HCT116 (cell line): ENCODE data around the gene SH3TC2. TPM values are rescaled to one million over a fixed set of nuclear protein-coding genes. Genes with fewer than 3 reads are reported as not detected.

ENCODE experiments used
- ATAC-seq: fragments of 200-7000 bp; cut with Tn5 transposase; 2 replicates; pipeline ENCODE4 v1.9.1; 2020; ENCODE audit warnings: mild to moderate bottlenecking, moderate library complexity
- BruUV-seq: library from RNA; stranded (reverse); fragments of 400-500 nt; replicated peaks from 2 replicates; lab custom pipeline; 2021; lab: Mats Ljungman, UMichigan
- CTCF ChIA-PET: fragments of 300-600 bp; sonication (Branson Sonifier 250); formaldehyde crosslinking; loops from one replicate; lab custom pipeline; 2021; ENCODE audit warnings: antibody characterized with exemption; lab: Charles Lee
- POLR2A ChIA-PET: fragments of 300-600, 350-600 bp; sonication (Branson Sonifier 250); formaldehyde crosslinking; loops from one replicate; lab custom pipeline; 2021; ENCODE audit warnings: antibody characterized with exemption; lab: Charles Lee
- RAD21 ChIA-PET, 2 experiments: fragments of 300-600 bp; sonication (Branson Sonifier 250); formaldehyde crosslinking; loops; one replicate each; lab custom pipeline; 2023; ENCODE audit warnings: low total read pairs in 2 of 2; ENCODE audit not compliant: uncharacterized antibody in 2 of 2, unreplicated experiment in 2 of 2, low non-redundant PET in 1 of 2; lab: Charles Lee
- DNase-seq: peaks from one replicate; pipeline ENCODE4 v3.0.0-alpha.2; 2010; ENCODE audit warnings: low read depth, low spot score
- H2AFZ ChIP-seq: fragments of 200-600 bp; shearing (Covaris generic), sonication (generic); 2 replicates; pipeline ENCODE4 v1.6.1; 2017; ENCODE audit warnings: low read depth, mixed run types, mixed read lengths, antibody characterized with exemption, low read length; ENCODE audit not compliant: poor library complexity, severe bottlenecking
- H3K27ac ChIP-seq: 2 replicates; pipeline ENCODE4 v1.5.1; 2012; ENCODE audit warnings: low read depth, low read length
- H3K27me3 ChIP-seq: fragments of 200-600 bp; sonication (generic); 2 replicates; pipeline ENCODE4 v1.6.1; 2016; ENCODE audit warnings: mixed run types, low read length, mixed read lengths; ENCODE audit not compliant: insufficient read depth
- H3K36me3 ChIP-seq, 2 experiments: fragments of 200-500 bp in 1 of 2; fragments of 200-600 bp in 1 of 2; sonication (Bioruptor generic) in 1 of 2; sonication (generic) in 1 of 2; 2 replicates each; pipeline versions ENCODE4 v1.5.1 to v1.6.1; 2014 to 2016; ENCODE audit warnings: low read length in 2 of 2, inconsistent platforms in 1 of 2, mixed read lengths in 1 of 2, mixed run types in 1 of 2; ENCODE audit not compliant: insufficient read depth in 2 of 2, control insufficient read depth in 1 of 2
- H3K4me1 ChIP-seq, 2 experiments: fragments of 200-600 bp in 1 of 2; sonication (generic) in 1 of 2; 2 replicates each; pipeline versions ENCODE4 v1.5.1 to v1.6.1; 2012 to 2017; ENCODE audit warnings: low read length in 2 of 2, inconsistent platforms in 1 of 2, mild to moderate bottlenecking in 1 of 2, mixed read lengths in 1 of 2, mixed run types in 1 of 2, moderate library complexity in 1 of 2; ENCODE audit not compliant: insufficient read depth in 2 of 2, control insufficient read depth in 1 of 2
- H3K4me2 ChIP-seq: fragments of 200-600 bp; sonication (generic); 2 replicates; pipeline ENCODE4 v1.6.1; 2017; ENCODE audit warnings: mixed run types, low read length, mixed read lengths
- H3K4me3 ChIP-seq, 2 experiments: fragments of 200-600 bp in 1 of 2; sonication (generic) in 1 of 2; replicated peaks in 1 of 2; 2 replicates each; pipeline ENCODE4 v1.5.1; 2011 to 2016; ENCODE audit warnings: low read length in 2 of 2, control low read depth in 1 of 2, low read depth in 1 of 2, mild to moderate bottlenecking in 1 of 2, mixed read lengths in 1 of 2, mixed run types in 1 of 2
- H3K79me2 ChIP-seq: fragments of 200-600 bp; sonication (generic); 2 replicates; pipeline ENCODE4 v1.6.1; 2017; ENCODE audit warnings: mild to moderate bottlenecking, mixed run types, low read length, moderate library complexity, mixed read lengths; ENCODE audit not compliant: insufficient read depth
- H3K9ac ChIP-seq: fragments of 200-600 bp; sonication (generic); 2 replicates; pipeline ENCODE4 v1.6.1; 2016; ENCODE audit warnings: low read length, mixed read lengths
- H3K9me2 ChIP-seq: fragments of 200-600 bp; sonication (generic), shearing (Covaris generic); 2 replicates; pipeline ENCODE4 v1.6.1; 2017; ENCODE audit warnings: mixed run types, mild to moderate bottlenecking, moderate library complexity; ENCODE audit not compliant: insufficient read depth
- H3K9me3 ChIP-seq, 2 experiments: fragments of 200-500 bp in 1 of 2; fragments of 200-600 bp in 1 of 2; sonication (Bioruptor generic) in 1 of 2; sonication (generic) in 1 of 2; 2 replicates each; pipeline ENCODE4 v1.6.1; 2014 to 2017; ENCODE audit warnings: low read length in 2 of 2, mixed read lengths in 2 of 2, inconsistent platforms in 1 of 2, low read depth in 1 of 2, mild to moderate bottlenecking in 1 of 2, mixed run types in 1 of 2, moderate library complexity in 1 of 2; ENCODE audit not compliant: control insufficient read depth in 1 of 2, insufficient read depth in 1 of 2
- H4K20me1 ChIP-seq: fragments of 200-600 bp; sonication (generic), shearing (Covaris generic); 2 replicates; pipeline ENCODE4 v1.6.1; 2017; ENCODE audit warnings: mixed run types, mild to moderate bottlenecking, moderate library complexity; ENCODE audit not compliant: insufficient read depth
- ATF3 ChIP-seq: IDR thresholded peaks from 2 replicates; pipeline ENCODE4 v1.6.1; 2012
- CBX3 ChIP-seq: IDR thresholded peaks from 2 replicates; pipeline ENCODE4 v1.6.1; 2012; ENCODE audit warnings: low read depth
- CEBPB ChIP-seq: IDR thresholded peaks from 2 replicates; pipeline ENCODE4 v1.6.1; 2012; ENCODE audit warnings: low read depth
- EGR1 ChIP-seq: IDR thresholded peaks from 2 replicates; pipeline ENCODE4 v1.6.1; 2012; ENCODE audit warnings: low read depth
- EZH2 ChIP-seq: fragments of 200-600 bp; sonication (generic); IDR thresholded peaks from 2 replicates; pipeline ENCODE4 v1.6.1; 2017; ENCODE audit warnings: antibody characterized with exemption, mixed run types
- FOSL1 ChIP-seq: IDR thresholded peaks from 2 replicates; pipeline ENCODE4 v1.6.1; 2012; ENCODE audit warnings: low read depth
- JUND ChIP-seq: IDR thresholded peaks from 2 replicates; pipeline ENCODE4 v1.6.1; 2012
- POLR2A ChIP-seq: IDR thresholded peaks from 2 replicates; pipeline ENCODE4 v1.7.0; 2011; ENCODE audit warnings: borderline replicate concordance; ENCODE audit not compliant: insufficient read depth, insufficient read length; ENCODE audit errors: extremely low read depth
- POLR2AphosphoS5 ChIP-seq: IDR thresholded peaks from 2 replicates; pipeline ENCODE4 v1.6.1; 2011; ENCODE audit warnings: mild to moderate bottlenecking, low read depth, low read length, moderate library complexity
- REST ChIP-seq: IDR thresholded peaks from 2 replicates; pipeline ENCODE4 v1.6.1; 2012; ENCODE audit warnings: low read depth
- SRF ChIP-seq: IDR thresholded peaks from 2 replicates; pipeline ENCODE4 v1.6.1; 2012; ENCODE audit warnings: low read depth
- TCF7L2 ChIP-seq: IDR thresholded peaks from 2 replicates; pipeline ENCODE4 v1.7.0; 2011; ENCODE audit warnings: borderline replicate concordance, inconsistent platforms; ENCODE audit not compliant: insufficient read depth, insufficient read length; ENCODE audit errors: extremely low read depth
- YY1 ChIP-seq: IDR thresholded peaks from 2 replicates; pipeline ENCODE4 v1.6.1; 2011; ENCODE audit warnings: low read length, low read depth, moderate library complexity, mild to moderate bottlenecking; ENCODE audit not compliant: insufficient replicate concordance; ENCODE audit errors: extremely low read depth
- ZFX ChIP-seq: fragments of 450-650 bp; IDR thresholded peaks from 2 replicates; pipeline ENCODE4 v1.6.1; 2017
- intact Hi-C: fragments of 100-400 bp; cut with micrococcal nuclease; formaldehyde crosslinking; loops from 2 replicates; pipeline ENCODE4 v1.10.0; 2022
- total RNA-seq: library from RNA; stranded (reverse); gene quantifications from one replicate; pipeline ENCODE4 v1.2.1, GENCODE V29; 2021; ENCODE audit not compliant: unreplicated experiment
- TF ChIP-seq, protein P1 (sequence below), 3 experiments: fragments of 200-600 bp in 1 of 3; sonication (generic) in 1 of 3; IDR thresholded peaks in 2 of 3; conservative IDR thresholded peaks in 1 of 3; 2 replicates each; pipeline ENCODE4 v1.5.1; 2012 to 2017; ENCODE audit warnings: low read depth in 2 of 3, low read length in 2 of 3, antibody characterized with exemption in 1 of 3, borderline replicate concordance in 1 of 3, control low read depth in 1 of 3, mild to moderate bottlenecking in 1 of 3, mixed read lengths in 1 of 3, mixed run types in 1 of 3, moderate library complexity in 1 of 3; ENCODE audit not compliant: insufficient read depth in 1 of 3
- TF ChIP-seq, protein P2 (sequence below): IDR thresholded peaks from 2 replicates; pipeline ENCODE4 v1.6.1; 2012

The SH3TC2 gene
- total RNA-seq, 1 experiment from 2014 or later = 12.8 TPM

DNA sequence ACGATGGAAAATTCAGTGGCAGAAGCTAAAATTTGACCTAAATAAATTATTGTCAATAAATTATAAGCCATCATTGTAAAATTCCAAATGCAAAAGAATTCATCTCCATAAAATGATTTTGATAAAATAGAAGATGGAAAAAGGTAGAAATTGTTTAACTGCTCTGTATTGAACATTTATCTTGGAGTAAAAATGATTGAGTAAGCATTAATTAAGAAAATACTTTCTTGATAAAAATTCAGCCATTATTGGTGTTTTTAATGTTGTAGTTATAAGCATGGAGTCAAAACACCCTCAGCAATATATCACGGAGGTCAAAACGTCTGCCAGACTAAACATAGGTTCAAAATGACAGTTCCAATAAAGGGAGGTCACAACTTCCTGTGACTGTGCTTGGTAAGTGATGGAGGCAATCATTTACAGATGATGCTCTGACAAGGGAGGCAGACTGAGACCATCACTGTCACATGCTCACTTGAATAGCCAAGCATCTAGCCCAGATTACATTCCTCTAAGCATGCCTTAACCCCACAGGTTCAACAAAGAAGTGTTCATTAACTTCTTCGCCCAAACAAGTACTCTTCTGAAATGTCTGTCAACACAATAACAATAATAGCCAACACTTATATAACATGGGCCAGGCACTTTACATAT, 69.5 kb downstream of the SH3TC2 start:
- intact Hi-C loops = no loop called here
- no peak overlapping the region for H3K27ac ChIP-seq
- H3K4me2 ChIP-seq = no peak overlapping the region
- ChIA-PET RAD21 (interaction anchor here in 1 of 2 experiments (0.9 kb wide), 1 partner anchor 252 kb away, joined by 3 read pairs; no protein-coding TSS in a partner anchor), POLR2A (no interaction called here), CTCF (interaction anchor here (1.4 kb wide), 1 partner anchor 36 kb away, joined by 4 read pairs; no protein-coding TSS in a partner anchor)
- ATAC-seq (no peak), DNase-seq (no peak)
- H2AFZ ChIP-seq = no peak overlapping the region
- no peaks in the 10 kb centered on the region; the same call in 1 of the 2 replicates for H3K9me2 ChIP-seq
- TF ChIP-seq ZFX = no peak
- TF ChIP-seq SRF = no peak
- no peak for TF ChIP-seq REST
- TF ChIP-seq POLR2AphosphoS5 = no peak
- TF ChIP-seq TCF7L2 = no peak
- TF ChIP-seq FOSL1 = no peak
- TF ChIP-seq, protein P1, sequence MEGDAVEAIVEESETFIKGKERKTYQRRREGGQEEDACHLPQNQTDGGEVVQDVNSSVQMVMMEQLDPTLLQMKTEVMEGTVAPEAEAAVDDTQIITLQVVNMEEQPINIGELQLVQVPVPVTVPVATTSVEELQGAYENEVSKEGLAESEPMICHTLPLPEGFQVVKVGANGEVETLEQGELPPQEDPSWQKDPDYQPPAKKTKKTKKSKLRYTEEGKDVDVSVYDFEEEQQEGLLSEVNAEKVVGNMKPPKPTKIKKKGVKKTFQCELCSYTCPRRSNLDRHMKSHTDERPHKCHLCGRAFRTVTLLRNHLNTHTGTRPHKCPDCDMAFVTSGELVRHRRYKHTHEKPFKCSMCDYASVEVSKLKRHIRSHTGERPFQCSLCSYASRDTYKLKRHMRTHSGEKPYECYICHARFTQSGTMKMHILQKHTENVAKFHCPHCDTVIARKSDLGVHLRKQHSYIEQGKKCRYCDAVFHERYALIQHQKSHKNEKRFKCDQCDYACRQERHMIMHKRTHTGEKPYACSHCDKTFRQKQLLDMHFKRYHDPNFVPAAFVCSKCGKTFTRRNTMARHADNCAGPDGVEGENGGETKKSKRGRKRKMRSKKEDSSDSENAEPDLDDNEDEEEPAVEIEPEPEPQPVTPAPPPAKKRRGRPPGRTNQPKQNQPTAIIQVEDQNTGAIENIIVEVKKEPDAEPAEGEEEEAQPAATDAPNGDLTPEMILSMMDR (IDR thresholded peaks at IDR 0.05 in 2 of 3, conservative IDR thresholded peaks at IDR 0.05 in 1 of 3; ENCODE audit: borderline replicate concordance in 1 of 3, insufficient read depth in 1 of 3, low read depth in 2 of 3, low read length in 2 of 3) = no peak
- no peak for TF ChIP-seq ATF3
- TF ChIP-seq EZH2 = no peak
- TF ChIP-seq, protein P2, sequence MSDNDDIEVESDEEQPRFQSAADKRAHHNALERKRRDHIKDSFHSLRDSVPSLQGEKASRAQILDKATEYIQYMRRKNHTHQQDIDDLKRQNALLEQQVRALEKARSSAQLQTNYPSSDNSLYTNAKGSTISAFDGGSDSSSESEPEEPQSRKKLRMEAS = no peak
- TF ChIP-seq CBX3 = no peak
- no peak for TF ChIP-seq POLR2A
- no peak for TF ChIP-seq CEBPB
- no peak for TF ChIP-seq EGR1
- no peak for TF ChIP-seq JUND
- no peak for TF ChIP-seq YY1
- peaks cover 0 to 3% of the 10 kb centered on the region in 2 experiments; a peak in 1 of 4 replicates for H3K4me1 ChIP-seq
- H4K20me1 ChIP-seq = no peaks in the 10 kb centered on the region
- H3K9me3 ChIP-seq = no peaks in the 10 kb centered on the region
- H3K9ac ChIP-seq = no peak overlapping the region
- no peak overlapping the region for H3K4me3 ChIP-seq
- BruUV-seq = no TSS peak
- no peaks in the 10 kb centered on the region for H3K36me3 ChIP-seq
- H3K79me2 ChIP-seq = no peaks in the 10 kb centered on the region
- no peaks in the 10 kb centered on the region for H3K27me3 ChIP-seq
